Epithelial cell of proximal tubule (primary cell): ENCODE measurements around the gene PPP2R5E. TPM values are rescaled to one million over a fixed set of nuclear protein-coding genes. Genes with fewer than 3 reads are reported as not detected.
"Not testable (repeated sequence)": the region's sequence is repeated elsewhere in the genome, so short reads cannot be mapped to it uniquely, and the experiment has no call there.

Experiments
- DNase-seq: peaks from one replicate; pipeline ENCODE4 v3.0.0-alpha.2; 2011; ENCODE audit warnings: low read depth
- H3K4me3 ChIP-seq: 2 replicates; pipeline ENCODE4 v1.5.1; 2011; ENCODE audit warnings: low read depth, mild to moderate bottlenecking, low read length
- CTCF ChIP-seq: conservative IDR thresholded peaks from 2 replicates; pipeline ENCODE4 v1.5.1; 2012; ENCODE audit warnings: low read depth, mild to moderate bottlenecking, low read length
- total RNA-seq: library from RNA; depleted of rRNA; stranded (reverse); fragments of >200 nt; gene quantifications from 2 replicates; pipeline ENCODE4 v1.2.3, GENCODE V29; 2015

Gene PPP2R5E
- total RNA-seq, 1 donor from 2014 or later = 13.3 TPM

GRCh38 chr14:63523735-63524426 lies 19.3 kb downstream of the PPP2R5E start:
- no peak for TF ChIP-seq CTCF
- no peak overlapping the region for H3K4me3 ChIP-seq
- no peak for DNase-seq

GRCh38 chr14:63522511-63522910 lies 20.7 kb downstream of the PPP2R5E start:
- not testable (repeated sequence) for H3K4me3 ChIP-seq, DNase-seq

DNA sequence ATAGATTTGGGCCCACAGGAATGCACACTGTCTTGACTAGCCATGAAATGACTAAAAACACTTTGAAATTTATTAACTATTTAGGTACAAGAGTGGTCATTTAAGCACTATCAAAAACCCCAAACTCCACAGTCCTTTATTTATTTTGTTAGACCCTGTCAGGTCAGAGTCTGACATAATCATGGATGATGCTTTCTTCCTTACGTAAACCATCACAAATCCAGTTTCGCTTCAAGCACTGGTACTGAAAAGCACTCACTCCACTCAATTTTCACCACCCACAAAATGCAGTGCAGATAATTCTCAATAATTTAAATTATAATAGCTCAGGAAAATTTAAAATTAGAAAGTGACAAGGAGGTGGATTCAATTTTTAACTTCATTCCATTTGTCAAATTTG lies 25.8 kb downstream of the PPP2R5E start:
- no peak for DNase-seq
- H3K4me3 ChIP-seq = no peak overlapping the region
- TF ChIP-seq CTCF = no peak

DNA sequence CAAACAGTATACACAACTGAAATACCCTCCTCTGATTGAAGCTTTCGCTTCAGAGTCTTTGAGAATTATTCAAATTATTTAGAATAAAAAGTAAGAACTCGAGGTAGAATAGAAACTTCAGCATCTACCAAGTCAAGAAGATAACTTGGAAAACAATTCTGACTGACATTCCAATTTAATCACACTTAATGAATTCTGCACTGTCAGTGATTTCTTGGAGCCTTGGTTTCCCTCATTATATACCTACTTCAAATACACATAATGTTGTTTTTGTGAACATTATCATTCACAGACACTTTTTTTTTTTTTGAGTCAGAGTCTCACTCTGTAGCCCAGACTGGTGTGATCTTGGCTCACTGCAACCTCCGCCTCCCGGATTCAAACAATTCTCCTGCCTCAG lies 27.9 kb downstream of the PPP2R5E start:
- no peak overlapping the region for H3K4me3 ChIP-seq
- DNase-seq = no peak
- TF ChIP-seq CTCF = no peak

GRCh38 chr14:63513756-63514155 lies 29.4 kb downstream of the PPP2R5E start:
- no peak for DNase-seq
- no peak overlapping the region for H3K4me3 ChIP-seq
- no peak for TF ChIP-seq CTCF

DNA sequence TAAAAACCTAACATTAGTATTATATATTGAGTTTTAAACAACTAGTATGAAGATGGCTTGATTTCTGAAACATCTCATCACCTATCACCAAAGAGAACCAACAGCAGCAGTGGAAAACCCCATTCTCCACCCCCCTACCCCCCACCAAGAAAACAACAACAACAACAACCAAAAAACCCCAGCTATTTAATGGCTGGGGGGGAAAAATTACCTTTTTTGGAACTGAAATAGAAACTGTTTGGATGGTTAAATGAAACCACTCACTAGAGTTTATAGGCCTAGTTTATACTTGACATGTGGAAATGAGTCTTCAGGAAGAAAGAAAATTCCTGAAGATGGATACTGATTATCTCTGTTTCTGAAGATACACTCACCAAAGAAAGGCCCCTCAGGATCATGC lies 30.3 kb downstream of the PPP2R5E start:
- H3K4me3 ChIP-seq = no peak overlapping the region
- no peak for TF ChIP-seq CTCF
- DNase-seq = no peak

DNA sequence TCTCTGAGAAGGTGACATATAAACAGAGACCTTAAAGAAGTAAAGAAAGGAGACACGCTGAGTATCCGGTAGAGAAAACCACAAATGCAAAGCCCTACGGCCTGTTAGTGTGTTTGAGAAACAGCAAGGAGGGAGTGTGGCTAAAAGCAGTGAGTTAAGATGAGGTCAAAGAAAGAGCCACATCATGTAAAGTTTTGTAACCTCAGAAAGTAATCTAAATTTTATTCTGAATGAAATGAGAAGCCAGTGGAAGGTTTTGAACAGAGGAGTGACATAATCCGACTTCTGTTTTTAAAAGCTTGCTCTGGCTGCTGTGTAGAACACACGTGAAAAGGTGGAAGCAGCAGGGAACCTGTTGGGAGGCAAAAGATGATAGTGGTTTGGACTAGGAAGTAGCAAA lies 32.6 kb downstream of the PPP2R5E start:
- no peak for TF ChIP-seq CTCF
- DNase-seq = no peak

More for the DNA sequence above, 32.6 kb downstream of the PPP2R5E start:
- no peak overlapping the region for H3K4me3 ChIP-seq
